Activated gamma-delta T cell treated with anti-CD3 and anti-CD28 coated beads, Interleukin-2, amount 50 U/mL, for 16 hours (primary cell): Measurements from ENCODE around the gene RPS23.
A peak's percentile ranks its signal among the peaks of the same experiment; 100 is the strongest.

Experiments
- DNase-seq: peaks from one replicate; pipeline ENCODE4 v3.0.0-alpha.2; 2020; ENCODE audit warnings: low read depth

Gene RPS23

DNA sequence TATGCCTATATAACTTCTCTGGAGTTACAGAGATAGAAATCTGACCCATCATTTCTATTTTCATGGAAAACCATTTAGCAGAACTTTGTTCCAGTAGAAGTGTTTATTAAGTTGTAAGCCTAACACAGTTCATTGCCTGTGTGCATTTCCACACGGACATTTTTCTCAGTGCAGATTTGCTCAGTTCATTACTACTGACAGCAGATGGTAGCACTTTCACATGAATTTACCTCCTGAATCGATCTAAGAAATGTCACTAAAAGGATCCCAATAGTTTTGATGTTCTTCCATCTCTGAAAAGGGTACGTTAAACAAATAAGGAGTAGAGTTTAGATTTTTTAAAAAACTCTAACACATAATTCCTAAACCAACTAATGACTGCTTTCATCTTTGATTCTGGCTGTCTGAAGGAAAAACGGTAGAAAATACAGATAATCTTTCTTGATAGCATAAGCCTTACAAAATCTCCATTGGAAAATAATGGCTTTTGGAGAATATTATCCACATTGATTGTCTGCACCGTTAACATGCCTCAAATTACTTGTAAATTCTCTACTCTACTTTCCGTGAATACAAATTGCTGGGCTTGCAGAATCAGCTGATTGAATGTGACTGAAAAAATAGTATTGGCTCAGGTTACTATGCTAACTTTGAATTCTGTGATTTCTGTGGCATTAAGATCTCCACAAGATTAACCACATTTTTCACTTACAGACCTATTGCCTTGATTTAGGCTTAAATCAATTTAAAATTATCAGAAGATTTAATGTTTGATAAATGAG lies 33.1 kb downstream of the RPS23 start:
- DNase-seq = no peak

DNA sequence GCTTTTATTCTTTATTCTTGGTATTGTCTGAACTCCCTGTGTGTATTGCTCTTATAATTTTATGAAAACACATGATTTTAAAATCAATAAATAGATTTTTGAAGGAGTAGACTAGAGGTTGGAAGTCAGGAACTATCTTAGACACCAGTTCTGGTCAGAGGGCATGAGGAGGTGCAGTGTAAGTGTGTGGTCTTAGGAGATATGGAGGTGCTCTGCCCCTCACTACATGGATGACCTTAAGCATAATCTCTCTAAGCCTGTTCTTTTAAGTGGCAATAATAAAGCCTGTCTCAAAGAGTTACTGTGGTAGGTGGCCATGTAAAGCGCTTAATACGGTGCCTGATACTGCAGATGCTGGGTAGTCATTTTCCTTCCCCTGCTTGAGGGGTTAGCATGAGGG lies 34.0 kb downstream of the RPS23 start:
- DNase-seq = no peak

DNA sequence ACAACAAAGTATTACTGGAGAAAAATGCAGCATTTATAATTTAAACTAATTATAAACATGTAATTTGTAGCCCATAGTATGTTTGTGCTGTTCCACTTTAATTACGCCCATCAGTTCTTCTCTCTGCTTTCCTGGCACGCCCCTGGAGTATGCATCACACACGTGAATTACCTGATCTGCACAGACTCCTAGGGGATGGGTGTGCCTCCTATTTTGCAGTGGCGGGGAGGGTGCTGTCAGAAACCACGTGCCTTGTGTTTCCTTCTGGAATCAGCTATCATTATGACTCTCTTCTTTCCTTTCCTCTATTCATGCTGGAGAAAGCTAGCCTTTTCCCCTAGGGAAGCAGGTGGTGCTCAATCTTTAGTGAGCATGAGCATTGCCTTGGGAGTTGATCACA lies 43.3 kb downstream of the RPS23 start:
- no peak for DNase-seq

DNA sequence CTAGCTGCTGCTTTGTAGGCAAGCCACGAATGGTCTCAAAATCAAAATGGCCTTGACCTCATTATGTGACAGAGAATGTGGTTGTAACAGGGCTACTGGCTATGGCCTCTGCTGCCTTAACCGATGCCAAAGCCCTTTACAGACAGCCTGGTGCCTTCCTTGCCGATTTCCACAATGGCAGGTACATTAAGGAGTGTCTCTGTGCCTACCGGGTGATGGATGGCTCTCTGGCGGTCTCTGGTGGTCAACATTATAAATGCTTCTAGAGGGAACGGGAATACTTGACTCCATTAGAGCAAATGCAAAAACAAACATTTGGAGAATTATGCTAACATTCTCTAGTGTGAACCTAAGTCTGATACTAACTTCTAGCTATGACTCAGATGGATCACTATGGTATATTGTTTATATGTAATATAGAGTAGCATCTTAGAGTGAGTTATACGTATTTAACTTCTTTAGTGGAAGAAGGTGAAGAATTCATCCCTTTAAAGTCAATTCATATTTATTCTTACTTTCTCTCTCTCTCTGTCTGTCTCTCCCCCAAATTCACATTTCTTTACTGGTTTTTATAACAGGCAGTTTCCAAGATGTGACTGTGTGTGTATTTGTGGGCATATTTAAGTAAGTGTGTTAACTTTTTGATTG lies 52.5 kb downstream of the RPS23 start:
- DNase-seq = peak; percentile 39
